Measurements from ENCODE around the gene RGR. TPM values are rescaled to one million over a fixed set of nuclear protein-coding genes. Genes with fewer than 3 reads are reported as not detected.
A peak's percentile ranks its signal among the peaks of the same experiment; 100 is the strongest.

RGR gene
- total RNA-seq, 1 experiment from 2014 or later, result not detected

GRCh38 chr10:84264611-84265141 lies 19.8 kb downstream of the RGR start:
- CTCF ChIA-PET, result interaction anchor here (1.0 kb wide), 2 partner anchors 272 to 275 kb away, joined by 3 to 4 read pairs; no protein-coding TSS in a partner anchor
- Histone ChIP-seq H3F3A (ENCODE audit: low read length, unreplicated experiment) (no peaks in the 10 kb centered on the region), H3K36me3 (ENCODE audit: low read depth, low read length) (no peaks in the 10 kb centered on the region), H3K4me3 (ENCODE audit: low read length) (no peak overlapping the region), H3K9me3 (ENCODE audit: low read length) (no peaks in the 10 kb centered on the region), H3K4me2 (ENCODE audit: low read length) (no peak overlapping the region), H3K4me1 (ENCODE audit: insufficient read depth, low read length) (peaks cover 10% of the 10 kb centered on the region; the same call in 1 of the 2 replicates), H4K20me1 (ENCODE audit: low read length) (no peaks in the 10 kb centered on the region), H2AFZ (ENCODE audit: low read length) (no peak overlapping the region), H3K9me2 (replicated peaks; ENCODE audit: low read length) (no peaks in the 10 kb centered on the region), H3K9ac (ENCODE audit: low read length) (no peak overlapping the region), H3K27ac (ENCODE audit: low read length) (no peak overlapping the region), H3K79me2 (ENCODE audit: low read length) (no peaks in the 10 kb centered on the region), H3K27me3 (ENCODE audit: low read length) (0 out of 2 replicates have a peak, but pooled peaks cover 6% of the 10 kb centered on the region)
- intact Hi-C loops (cut with micrococcal nuclease), result loop anchor here (1.0 to 5.0 kb wide), 4 partner anchors 43 to 273 kb away; partner anchors contain the start of gene CCSER2
- BruUV-seq (replicated peaks), result no TSS peak
- DNase-seq (peak; percentile 67), ATAC-seq (peak; percentile 91)
- peak; percentile 89 for TF ChIP-seq CTCF (conservative IDR thresholded peaks at IDR 0.05; ENCODE audit: low read depth, low read length)
- no peak for TF ChIP-seq EZH2phosphoT487 (IDR thresholded peaks at IDR 0.05; ENCODE audit: borderline replicate concordance, low read length)
- no peak for TF ChIP-seq EZH2 (IDR thresholded peaks at IDR 0.05; ENCODE audit: low read length, unreplicated experiment)
- POLR2A ChIA-PET (ENCODE audit: unreplicated experiment), result no interaction called here

DNA sequence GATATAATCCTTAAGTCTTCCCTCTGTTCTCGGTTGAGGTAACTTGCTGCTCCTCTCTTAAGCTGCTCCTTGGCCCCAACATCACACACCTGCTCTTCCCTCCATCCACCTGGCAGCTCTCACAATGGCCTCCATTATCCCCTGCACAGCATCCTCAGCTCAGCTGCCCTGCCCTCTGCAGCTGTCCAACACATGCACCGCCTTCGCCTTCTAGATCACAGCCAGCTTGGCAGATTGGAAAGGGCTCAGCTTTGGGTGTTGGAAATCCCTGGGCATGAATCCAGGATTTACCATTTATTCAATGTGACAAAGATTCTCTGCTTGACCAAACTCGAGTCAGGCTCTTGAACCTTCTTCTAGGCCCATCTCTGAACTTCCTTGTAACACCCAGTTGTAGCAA lies 20.6 kb downstream of the RGR start:
- H3K4me3 ChIP-seq (ENCODE audit: low read length), result no peak overlapping the region
- no peaks in the 10 kb centered on the region for H3F3A ChIP-seq (ENCODE audit: low read length, unreplicated experiment)
- H3K36me3 ChIP-seq (ENCODE audit: low read depth, low read length), result no peaks in the 10 kb centered on the region
- no peaks in the 10 kb centered on the region for H3K9me2 ChIP-seq (replicated peaks; ENCODE audit: low read length)
- no peak overlapping the region for H3K27ac ChIP-seq (ENCODE audit: low read length)
- BruUV-seq (replicated peaks), result no TSS peak
- H3K4me1 ChIP-seq (ENCODE audit: insufficient read depth, low read length), result peaks cover 13% of the 10 kb centered on the region; the same call in 1 of the 2 replicates
- intact Hi-C loops (cut with micrococcal nuclease), result loop anchor here (5.0 kb wide), 2 partner anchors 42 to 62 kb away; partner anchors contain the start of gene CCSER2
- ChIA-PET CTCF (interaction anchor here (1.0 kb wide), 1 partner anchor 275 kb away, joined by 4 read pairs; no protein-coding TSS in a partner anchor), POLR2A (ENCODE audit: unreplicated experiment) (no interaction called here)
- 0 out of 2 replicates have a peak, but pooled peaks cover 6% of the 10 kb centered on the region for H3K27me3 ChIP-seq (ENCODE audit: low read length)
- ATAC-seq, result no peak
- DNase-seq, result no peak
- no peak for TF ChIP-seq EZH2phosphoT487 (IDR thresholded peaks at IDR 0.05; ENCODE audit: borderline replicate concordance, low read length)
- TF ChIP-seq EZH2 (IDR thresholded peaks at IDR 0.05; ENCODE audit: low read length, unreplicated experiment), result no peak
- no peak for TF ChIP-seq CTCF (conservative IDR thresholded peaks at IDR 0.05; ENCODE audit: low read depth, low read length)
- H3K79me2 ChIP-seq (ENCODE audit: low read length), result no peaks in the 10 kb centered on the region
- no peak overlapping the region for H2AFZ ChIP-seq (ENCODE audit: low read length)
- no peak overlapping the region for H3K4me2 ChIP-seq (ENCODE audit: low read length)
- no peaks in the 10 kb centered on the region for H4K20me1 ChIP-seq (ENCODE audit: low read length)
- H3K9ac ChIP-seq (ENCODE audit: low read length), result no peak overlapping the region
- H3K9me3 ChIP-seq (ENCODE audit: low read length), result no peaks in the 10 kb centered on the region

Data from PC-3 (cell line).